Endodermal cell (in vitro differentiated cells): ENCODE data around the gene FOXP3. TPM values are rescaled to one million over a fixed set of nuclear protein-coding genes. Genes with fewer than 3 reads are reported as not detected.

Source experiments
- DNase-seq: peaks from one replicate; pipeline ENCODE4 v3.0.0-alpha.2; 2017
- H3K27ac ChIP-seq: 2 replicates; pipeline ENCODE4 v1.5.1; 2013; ENCODE audit warnings: mild to moderate bottlenecking, low read depth, low read length, moderate library complexity
- H3K27me3 ChIP-seq: 2 replicates; pipeline ENCODE4 v1.6.1; 2013; ENCODE audit warnings: mild to moderate bottlenecking, low read length, moderate library complexity; ENCODE audit not compliant: insufficient read depth, control insufficient read depth, poor library complexity, severe bottlenecking
- H3K36me3 ChIP-seq: 2 replicates; pipeline ENCODE4 v1.7.0; 2013; ENCODE audit warnings: mild to moderate bottlenecking, low read length, moderate library complexity; ENCODE audit not compliant: control insufficient read depth, insufficient read depth
- H3K4me1 ChIP-seq: one replicate; pipeline ENCODE4 v1.7.0; 2013; ENCODE audit warnings: low read length; ENCODE audit not compliant: control insufficient read depth, insufficient read depth
- H3K4me3 ChIP-seq: 2 replicates; pipeline ENCODE4 v1.5.1; 2013; ENCODE audit warnings: mild to moderate bottlenecking, low read length, moderate library complexity
- H3K9ac ChIP-seq: 2 replicates; pipeline ENCODE4 v1.6.1; 2013; ENCODE audit warnings: mild to moderate bottlenecking, low read length, moderate library complexity; ENCODE audit not compliant: poor library complexity, severe bottlenecking; ENCODE audit errors: extremely low read depth
- H3K9me3 ChIP-seq: 2 replicates; pipeline ENCODE4 v1.6.1; 2013; ENCODE audit warnings: mild to moderate bottlenecking, low read length, moderate library complexity; ENCODE audit not compliant: control insufficient read depth
- H3K27ac Mint-ChIP-seq: 2 replicates; pipeline ENCODE4 v1.8.0; 2020; ENCODE audit warnings: mixed read lengths
- H3K27me3 Mint-ChIP-seq: 2 replicates; pipeline ENCODE4 v1.8.0; 2021; ENCODE audit warnings: mild to moderate bottlenecking, mixed read lengths; ENCODE audit not compliant: insufficient read depth
- H3K36me3 Mint-ChIP-seq: 2 replicates; pipeline ENCODE4 v1.8.0; 2020; ENCODE audit warnings: low read depth, mixed read lengths
- H3K4me1 Mint-ChIP-seq: 2 replicates; pipeline ENCODE4 v1.8.0; 2020; ENCODE audit warnings: mixed read lengths
- H3K4me3 Mint-ChIP-seq: 2 replicates; pipeline ENCODE4 v1.8.0; 2020; ENCODE audit warnings: mild to moderate bottlenecking, moderate library complexity, mixed read lengths
- H3K9me3 Mint-ChIP-seq: 2 replicates; pipeline ENCODE4 v1.8.0; 2020; ENCODE audit warnings: mild to moderate bottlenecking, mixed read lengths
- CTCF ChIP-seq: fragments of 200-600 bp; sonication (generic); conservative IDR thresholded peaks from 2 replicates; pipeline ENCODE4 v1.5.0; 2021; ENCODE audit warnings: antibody characterized with exemption, mild to moderate bottlenecking
- WGBS, 2 experiments: methylation state at CpG; one replicate each; pipeline versions ENCODE4 v1.1.5 to v1.1.7; 2013; ENCODE audit warnings: missing lambda C conversion rate in 2 of 2, mixed read lengths in 1 of 2; ENCODE audit not compliant: insufficient coverage in 1 of 2, insufficient read length in 1 of 2; 5-methylcytosine and 5-hydroxymethylcytosine counted together
- total RNA-seq, 2 donors: library from RNA; stranded (reverse); fragmentation: NEBNext Ultra II Directional in 1 of 2; extraction: Animal tissue kit (Norgen Biotek cat#: 25700) in 1 of 2; gene quantifications; 2 replicates in 1 of 2; 3 replicates in 1 of 2; pipeline ENCODE4 v1.2.1, GENCODE V29; 2021

FOXP3 gene
- total RNA-seq, 2 donors from 2014 or later = 0.53 to 0.77 TPM

GRCh38 chrX:49212861-49213260, 51.6 kb downstream of the FOXP3 start:
- Histone ChIP-seq H3K9ac (no peak overlapping the region), H3K27me3 (no peaks in the 10 kb centered on the region), H3K4me1 (no peaks in the 10 kb centered on the region), H3K4me3 (no peak overlapping the region), H3K36me3 (no peaks in the 10 kb centered on the region), H3K9me3 (no peaks in the 10 kb centered on the region), H3K27ac (no peak overlapping the region)
- no peak for DNase-seq
- Mint-ChIP-seq H3K27me3 (peaks cover 8% of the 10 kb centered on the region), H3K4me3 (no peak overlapping the region), H3K4me1 (no peaks in the 10 kb centered on the region), H3K9me3 (peaks cover 84% of the 10 kb centered on the region), H3K27ac (no peak overlapping the region), H3K36me3 (no peaks in the 10 kb centered on the region)
- 63% methylated on average over 1 of the region's 1 CpG; no CpG with 5 or more reads in 1 of the 2 experiments for WGBS, 2 experiments
- TF ChIP-seq CTCF = no peak

- Mint-ChIP-seq H3K4me1 (no peaks in the 10 kb centered on the region), H3K36me3 (no peaks in the 10 kb centered on the region), H3K27ac (no peak overlapping the region), H3K4me3 (no peak overlapping the region), H3K9me3 (peaks cover 78% of the 10 kb centered on the region), H3K27me3 (peaks cover 8% of the 10 kb centered on the region)
- DNase-seq = no peak
- Histone ChIP-seq H3K4me3 (no peak overlapping the region), H3K27ac (no peak overlapping the region), H3K36me3 (no peaks in the 10 kb centered on the region), H3K9me3 (no peaks in the 10 kb centered on the region), H3K9ac (no peak overlapping the region), H3K27me3 (no peaks in the 10 kb centered on the region), H3K4me1 (no peaks in the 10 kb centered on the region)
- WGBS, 2 experiments = 85% methylated on average over 2 of the region's 2 CpGs; no CpG with 5 or more reads in 1 of the 2 experiments
- no peak for TF ChIP-seq CTCF
These were observed 52.3 kb downstream of the FOXP3 start for GRCh38 chrX:49212209-49212608.

- DNase-seq = no peak
These were observed 53.4 kb downstream of the FOXP3 start for GRCh38 chrX:49211074-49211473.

More at GRCh38 chrX:49211074-49211473, 53.4 kb downstream of the FOXP3 start:
- H3K27me3 Mint-ChIP-seq = peaks cover 7% of the 10 kb centered on the region
- H3K4me3 Mint-ChIP-seq = no peak overlapping the region
- no peaks in the 10 kb centered on the region for H3K36me3 Mint-ChIP-seq
- Histone ChIP-seq H3K27me3 (no peaks in the 10 kb centered on the region), H3K9ac (no peak overlapping the region), H3K36me3 (no peaks in the 10 kb centered on the region), H3K9me3 (no peaks in the 10 kb centered on the region), H3K4me3 (no peak overlapping the region), H3K27ac (no peak overlapping the region), H3K4me1 (no peaks in the 10 kb centered on the region)
- peaks cover 71% of the 10 kb centered on the region for H3K9me3 Mint-ChIP-seq
- H3K27ac Mint-ChIP-seq = no peak overlapping the region
- no peaks in the 10 kb centered on the region for H3K4me1 Mint-ChIP-seq
- TF ChIP-seq CTCF = no peak
- 91% methylated on average over 7 of the region's 9 CpGs; no CpG with 5 or more reads in 1 of the 2 experiments for WGBS, 2 experiments
